ENCODE results near the gene ITGB7. TPM values are rescaled to one million over a fixed set of nuclear protein-coding genes. Genes with fewer than 3 reads are reported as not detected.
A peak's percentile ranks its signal among the peaks of the same experiment; 100 is the strongest.

The ITGB7 gene
- total RNA-seq, 1 experiment from 2014 or later: 0.90 TPM

- ChIA-PET POLR2A (no interaction called here), CTCF (interaction anchor here (0.7 to 5.4 kb wide), 13 partner anchors 8 to 136 kb away, joined by 3 to 41 read pairs (median 5); partner anchors contain the start of genes IGFBP6 and ZNF740)
- ATAC-seq (peak; percentile 97), DNase-seq (ENCODE audit: low spot score) (peak; percentile 78)
- Mint-ChIP-seq H3K27me3 (ENCODE audit: low read depth) (peaks cover 35% of the 10 kb centered on the region), H3K36me3 (peaks cover 34% of the 10 kb centered on the region), H3K9me3 (no peaks in the 10 kb centered on the region), H3K4me3 (no peak overlapping the region), H3K27ac (no peak overlapping the region), H3K4me1 (peaks cover 16% of the 10 kb centered on the region)
- peak; percentile 53; the same call in 1 of the 2 replicates for TF ChIP-seq CTCF (IDR thresholded peaks at IDR 0.05)
- no peak for TF ChIP-seq PREB (CRISPR knock-in tag; IDR thresholded peaks at IDR 0.05; ENCODE audit: borderline replicate concordance)
- no peak for TF ChIP-seq STAT6 (CRISPR knock-in tag; conservative IDR thresholded peaks at IDR 0.05; ENCODE audit: low read depth)
- no peak for TF ChIP-seq MYBL2 (CRISPR knock-in tag; IDR thresholded peaks at IDR 0.05)
These were observed 16.8 kb downstream of the ITGB7 start for GRCh38 chr12:53190108-53190729.

GRCh38 chr12:53187145-53187899 is 19.7 kb downstream of the ITGB7 start:
- CTCF ChIA-PET: interaction anchor here (0.5 to 5.4 kb wide), 13 partner anchors 9 to 246 kb away, joined by 3 to 41 read pairs (median 4); partner anchors contain the start of gene AAAS
- POLR2A ChIA-PET: interaction anchor here (1.4 kb wide), 1 partner anchor 10 kb away, joined by 3 read pairs; no protein-coding TSS in a partner anchor
- TF ChIP-seq ZNF532 (CRISPR knock-in tag; IDR thresholded peaks at IDR 0.05; ENCODE audit: borderline replicate concordance) (no peak), NR2C2 (CRISPR knock-in tag; IDR thresholded peaks at IDR 0.05) (no peak), ZNF281 (CRISPR knock-in tag; IDR thresholded peaks at IDR 0.05) (no peak), ZBTB43 (CRISPR knock-in tag; IDR thresholded peaks at IDR 0.05) (no peak), ATF6 (CRISPR knock-in tag; IDR thresholded peaks at IDR 0.05) (no peak), FOXJ3 (CRISPR knock-in tag; IDR thresholded peaks at IDR 0.05; ENCODE audit: borderline replicate concordance) (no peak)

More at GRCh38 chr12:53187145-53187899, 19.7 kb downstream of the ITGB7 start:
- ATAC-seq (no peak), DNase-seq (ENCODE audit: low spot score) (no peak)
- no peaks in the 10 kb centered on the region for H3K9me3 Mint-ChIP-seq
- H3K27me3 Mint-ChIP-seq (ENCODE audit: low read depth): peaks cover 6% of the 10 kb centered on the region
- H3K4me1 Mint-ChIP-seq: peaks cover 18% of the 10 kb centered on the region
- peaks cover 49% of the 10 kb centered on the region for H3K36me3 Mint-ChIP-seq
- H3K4me3 Mint-ChIP-seq: no peak overlapping the region
- no peak overlapping the region for H3K27ac Mint-ChIP-seq

Measured in WTC11 (cell line).